ENCODE results near the gene UPF1.
A peak's percentile ranks its signal among the peaks of the same experiment; 100 is the strongest.
"Not testable (repeated sequence)": the region's sequence is repeated elsewhere in the genome, so short reads cannot be mapped to it uniquely, and the experiment has no call there.

The UPF1 gene

DNA sequence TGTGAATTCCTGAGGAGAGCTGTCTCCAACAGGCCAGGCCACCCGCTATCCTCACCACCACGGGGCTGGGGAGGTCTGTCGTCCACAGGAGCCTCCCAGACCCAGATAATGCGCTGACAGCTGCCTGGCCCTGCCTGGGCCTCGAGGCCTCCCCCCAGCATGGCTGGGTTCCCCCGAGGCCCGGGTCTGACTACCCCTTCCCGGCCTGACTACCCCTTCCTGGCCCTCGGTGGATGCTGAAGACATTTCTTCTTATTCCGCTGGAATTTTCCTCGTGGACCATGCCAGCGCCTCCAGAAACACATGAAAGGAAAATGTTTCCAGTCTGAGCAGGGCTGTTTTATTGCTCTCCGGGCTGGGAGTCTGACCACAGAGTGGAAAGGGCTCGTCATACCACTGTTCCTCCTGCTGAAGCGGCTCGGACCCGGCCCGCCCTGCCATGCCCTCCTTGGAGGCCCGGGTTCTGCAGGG, 23.9 kb upstream of the UPF1 start:
- TF ChIP-seq, protein P1, sequence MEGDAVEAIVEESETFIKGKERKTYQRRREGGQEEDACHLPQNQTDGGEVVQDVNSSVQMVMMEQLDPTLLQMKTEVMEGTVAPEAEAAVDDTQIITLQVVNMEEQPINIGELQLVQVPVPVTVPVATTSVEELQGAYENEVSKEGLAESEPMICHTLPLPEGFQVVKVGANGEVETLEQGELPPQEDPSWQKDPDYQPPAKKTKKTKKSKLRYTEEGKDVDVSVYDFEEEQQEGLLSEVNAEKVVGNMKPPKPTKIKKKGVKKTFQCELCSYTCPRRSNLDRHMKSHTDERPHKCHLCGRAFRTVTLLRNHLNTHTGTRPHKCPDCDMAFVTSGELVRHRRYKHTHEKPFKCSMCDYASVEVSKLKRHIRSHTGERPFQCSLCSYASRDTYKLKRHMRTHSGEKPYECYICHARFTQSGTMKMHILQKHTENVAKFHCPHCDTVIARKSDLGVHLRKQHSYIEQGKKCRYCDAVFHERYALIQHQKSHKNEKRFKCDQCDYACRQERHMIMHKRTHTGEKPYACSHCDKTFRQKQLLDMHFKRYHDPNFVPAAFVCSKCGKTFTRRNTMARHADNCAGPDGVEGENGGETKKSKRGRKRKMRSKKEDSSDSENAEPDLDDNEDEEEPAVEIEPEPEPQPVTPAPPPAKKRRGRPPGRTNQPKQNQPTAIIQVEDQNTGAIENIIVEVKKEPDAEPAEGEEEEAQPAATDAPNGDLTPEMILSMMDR (conservative IDR thresholded peaks at IDR 0.05; ENCODE audit: low read depth, low read length): no peak
- no peak overlapping the region for H3K4me3 ChIP-seq (ENCODE audit: low read depth, low read length)

DNA sequence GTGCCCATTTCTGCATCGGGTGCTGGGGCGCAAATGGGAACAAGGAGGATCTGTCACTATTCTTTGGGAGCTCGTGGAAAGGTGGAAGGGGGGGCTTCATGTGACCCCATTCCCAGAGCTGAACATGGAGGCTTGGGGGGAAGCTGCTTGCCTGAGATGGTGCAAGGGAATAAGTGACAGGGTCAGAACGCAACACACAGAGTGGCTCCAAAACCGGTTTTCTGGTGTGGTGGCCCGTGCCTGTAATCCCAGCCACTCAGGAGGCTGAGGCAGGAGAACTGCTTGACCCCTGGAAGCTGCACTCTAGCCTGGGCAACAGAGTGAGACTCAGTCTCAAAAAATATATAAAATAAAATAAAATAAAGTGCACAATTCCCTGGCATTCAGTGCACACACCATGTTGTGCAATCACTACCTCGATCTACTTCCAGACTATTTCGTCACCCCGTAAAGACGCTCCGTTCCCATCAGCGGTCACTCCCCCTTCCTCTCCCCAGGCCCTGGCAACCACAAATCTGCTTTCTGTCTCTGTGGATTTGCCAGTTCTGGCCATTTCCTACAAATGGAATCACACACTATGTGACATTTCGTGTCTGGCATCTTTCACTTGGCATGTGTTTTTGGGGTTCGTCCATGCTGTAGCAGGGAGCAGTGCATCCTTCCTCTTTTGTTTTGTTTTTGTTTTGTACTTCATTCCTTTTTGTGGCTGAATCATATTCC, 22.4 kb upstream of the UPF1 start:
- TF ChIP-seq, protein P1 (conservative IDR thresholded peaks at IDR 0.05; ENCODE audit: low read depth, low read length): no peak
- no peak overlapping the region for H3K4me3 ChIP-seq (ENCODE audit: low read depth, low read length)
- DNase-seq (ENCODE audit: low read depth): peak; percentile 87

More for the DNA sequence above, 23.9 kb upstream of the UPF1 start:
- DNase-seq (ENCODE audit: low read depth): no peak

DNA sequence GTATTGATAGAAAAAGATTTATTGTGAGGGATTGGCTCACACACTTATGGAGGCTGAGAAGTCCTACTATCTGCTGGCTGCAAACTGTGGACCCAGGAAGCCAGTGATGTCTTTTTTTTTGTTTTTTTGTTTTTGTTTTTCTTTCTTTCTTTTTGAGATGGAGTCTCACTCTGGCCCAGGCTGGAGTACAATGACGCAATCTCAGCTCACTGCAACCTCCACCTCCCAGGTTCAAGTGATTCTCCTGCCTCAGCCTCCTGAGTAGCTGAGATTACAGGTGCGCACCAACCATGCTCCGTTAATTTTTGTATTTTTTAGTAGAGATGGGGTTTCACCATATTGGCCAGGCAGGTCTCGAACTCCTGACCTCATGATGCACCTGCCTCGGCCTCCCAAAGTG, 20.1 kb upstream of the UPF1 start:
- not testable (repeated sequence) for DNase-seq (ENCODE audit: low read depth); H3K4me3 ChIP-seq (ENCODE audit: low read depth, low read length)

DNA sequence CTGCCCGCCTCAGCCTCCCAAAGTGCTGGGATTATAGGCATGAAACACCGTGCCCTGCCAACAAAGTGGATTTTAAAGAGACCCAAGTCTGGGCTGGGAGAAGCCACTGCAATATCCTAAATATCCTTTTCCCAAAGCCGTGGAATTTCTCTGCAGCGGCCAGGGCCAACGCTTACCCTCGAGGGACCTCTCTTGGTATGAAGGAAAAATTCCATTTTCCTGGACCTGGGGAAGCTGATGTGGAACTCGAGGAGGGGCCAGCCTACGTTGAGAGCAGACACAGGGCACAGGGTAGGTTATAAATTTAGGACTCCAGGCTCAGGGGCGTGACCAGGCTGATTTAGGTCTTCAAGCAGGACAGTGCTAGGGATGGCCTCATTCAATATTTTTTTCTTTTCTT, 17.7 kb upstream of the UPF1 start:
- H3K4me3 ChIP-seq (ENCODE audit: low read depth, low read length): no peak overlapping the region
- DNase-seq (ENCODE audit: low read depth): no peak
- TF ChIP-seq, protein P1 (conservative IDR thresholded peaks at IDR 0.05; ENCODE audit: low read depth, low read length): peak; percentile 10

DNA sequence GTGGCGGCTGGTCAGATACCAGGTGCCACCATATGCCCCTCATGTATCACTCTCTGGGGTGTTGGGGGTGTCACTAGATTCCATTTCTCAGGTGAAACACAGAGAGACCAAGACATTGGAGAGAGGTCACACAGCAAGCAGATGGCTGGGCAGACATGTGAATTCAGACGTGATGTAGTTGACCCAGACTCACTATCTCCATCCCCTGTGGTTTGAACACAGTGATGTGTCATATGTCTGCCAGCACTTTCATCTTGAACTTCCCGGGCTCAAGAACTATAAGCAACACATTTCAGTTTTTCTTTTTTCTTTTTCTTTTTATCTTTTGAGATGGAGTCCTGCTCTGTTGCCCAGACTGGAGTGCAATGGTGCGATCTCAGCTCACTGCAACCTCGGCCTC, 16.1 kb upstream of the UPF1 start:
- DNase-seq (ENCODE audit: low read depth): no peak
- TF ChIP-seq, protein P1 (conservative IDR thresholded peaks at IDR 0.05; ENCODE audit: low read depth, low read length): no peak
- H3K4me3 ChIP-seq (ENCODE audit: low read depth, low read length): no peak overlapping the region

DNA sequence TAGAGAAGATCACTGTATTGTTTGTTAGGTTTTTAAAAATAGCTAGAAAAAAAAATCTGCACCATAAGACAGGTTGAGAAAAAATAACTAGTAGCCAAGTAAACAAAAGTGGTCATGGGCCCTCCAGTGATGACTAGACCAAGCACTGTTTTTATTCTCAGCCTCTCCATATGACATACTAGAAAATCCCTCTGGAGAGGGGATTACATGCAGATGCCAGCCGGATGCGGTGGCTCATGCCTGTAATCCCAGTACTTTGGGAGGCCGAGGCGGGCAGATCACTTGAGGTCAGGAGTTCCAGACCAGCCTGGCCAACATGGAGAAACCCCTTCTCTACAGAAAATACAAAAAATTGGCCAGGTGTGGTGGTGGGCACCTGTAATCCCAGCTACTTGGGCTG, 15.1 kb upstream of the UPF1 start:
- H3K4me3 ChIP-seq (ENCODE audit: low read depth, low read length); DNase-seq (ENCODE audit: low read depth): not testable (repeated sequence)

DNA sequence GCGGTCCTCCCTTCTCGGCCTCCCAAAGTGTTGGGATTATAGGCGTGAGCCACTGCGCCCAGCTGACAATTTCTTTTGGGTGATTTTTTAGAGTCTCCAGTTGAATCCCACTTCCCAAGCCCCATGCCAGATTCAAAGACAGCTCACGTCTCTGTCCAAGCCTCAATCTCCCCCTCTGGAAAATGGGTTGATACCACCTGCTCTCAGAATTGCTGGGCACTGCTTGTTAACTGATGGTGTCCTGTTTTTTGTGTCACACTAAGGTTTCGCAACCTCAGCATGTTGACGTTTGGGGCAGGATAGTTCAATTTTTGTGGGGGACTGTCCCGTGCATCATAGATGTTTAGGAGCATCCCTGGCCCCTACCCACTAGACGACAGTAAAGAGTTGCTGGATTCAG, 14.2 kb upstream of the UPF1 start:
- no peak for DNase-seq (ENCODE audit: low read depth)
- H3K4me3 ChIP-seq (ENCODE audit: low read depth, low read length): no peak overlapping the region
- TF ChIP-seq, protein P1 (conservative IDR thresholded peaks at IDR 0.05; ENCODE audit: low read depth, low read length): no peak

DNA sequence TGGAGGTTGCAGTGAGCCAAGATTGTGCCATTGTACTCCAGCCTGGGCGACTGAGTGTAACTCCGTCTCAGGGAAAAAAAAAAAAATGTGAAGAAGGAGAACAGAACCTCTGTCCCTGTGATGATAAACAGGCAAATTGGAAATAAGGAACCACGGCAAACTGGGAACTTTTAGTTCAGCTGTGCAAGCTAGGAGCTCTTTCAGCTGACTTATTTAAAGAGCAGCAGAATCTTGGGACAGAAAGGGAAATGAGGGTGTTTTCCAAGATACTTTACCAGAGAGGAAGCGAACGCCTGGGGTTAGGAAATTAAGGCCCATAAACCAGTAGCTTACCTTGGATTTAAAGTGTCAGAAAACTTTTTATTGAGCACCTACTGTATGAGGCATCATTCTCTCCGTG, 3.0 kb upstream of the UPF1 start:
- H3K4me3 ChIP-seq (ENCODE audit: low read depth, low read length): no peak overlapping the region
- TF ChIP-seq, protein P1 (conservative IDR thresholded peaks at IDR 0.05; ENCODE audit: low read depth, low read length): no peak

More for the DNA sequence above, 3.0 kb upstream of the UPF1 start:
- no peak for DNase-seq (ENCODE audit: low read depth)
